GM19463 (cell line): Measurements from ENCODE around the gene OLIG2.

Experiments
- ATAC-seq: cut with Tn5 transposase; IDR thresholded peaks from one replicate; pipeline ENCODE4 v1.9.1; 2021; ENCODE audit warnings: mild to moderate bottlenecking, moderate library complexity; ENCODE audit not compliant: unreplicated experiment

The OLIG2 gene

DNA sequence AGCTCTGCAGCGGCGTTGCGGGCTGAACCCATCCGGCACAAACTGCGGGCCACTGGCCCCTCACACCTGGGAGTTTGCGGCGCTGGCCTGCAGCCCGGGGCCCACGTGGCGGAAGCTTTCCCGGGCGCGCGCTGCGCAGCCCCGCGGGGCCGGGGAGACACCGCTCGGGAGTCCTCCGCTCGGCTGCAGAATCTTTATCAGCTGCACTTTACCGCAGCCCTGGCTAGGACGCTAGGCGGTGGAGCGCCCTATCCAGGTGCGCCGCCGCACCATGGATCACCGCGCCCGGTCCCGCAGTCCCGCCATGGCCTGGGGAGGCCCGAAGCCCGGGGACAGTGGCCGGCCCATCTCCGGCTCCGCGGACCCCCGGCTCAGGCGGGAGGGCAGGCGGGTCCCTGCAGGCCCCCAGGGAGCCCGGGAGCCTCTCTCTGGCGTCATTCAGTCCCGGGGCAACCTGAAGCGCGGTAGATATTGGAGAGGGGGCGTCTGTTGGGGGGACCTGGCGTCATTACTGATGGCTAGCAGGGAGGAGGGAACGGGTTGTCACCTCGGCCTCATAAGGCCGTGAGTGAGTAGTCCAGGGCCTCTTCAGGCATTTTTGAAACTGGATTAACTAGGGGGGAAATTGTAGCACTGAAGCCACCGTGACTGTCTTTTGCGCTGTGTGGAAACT is 5.7 kb upstream of the OLIG2 start:
- no peak for ATAC-seq

DNA sequence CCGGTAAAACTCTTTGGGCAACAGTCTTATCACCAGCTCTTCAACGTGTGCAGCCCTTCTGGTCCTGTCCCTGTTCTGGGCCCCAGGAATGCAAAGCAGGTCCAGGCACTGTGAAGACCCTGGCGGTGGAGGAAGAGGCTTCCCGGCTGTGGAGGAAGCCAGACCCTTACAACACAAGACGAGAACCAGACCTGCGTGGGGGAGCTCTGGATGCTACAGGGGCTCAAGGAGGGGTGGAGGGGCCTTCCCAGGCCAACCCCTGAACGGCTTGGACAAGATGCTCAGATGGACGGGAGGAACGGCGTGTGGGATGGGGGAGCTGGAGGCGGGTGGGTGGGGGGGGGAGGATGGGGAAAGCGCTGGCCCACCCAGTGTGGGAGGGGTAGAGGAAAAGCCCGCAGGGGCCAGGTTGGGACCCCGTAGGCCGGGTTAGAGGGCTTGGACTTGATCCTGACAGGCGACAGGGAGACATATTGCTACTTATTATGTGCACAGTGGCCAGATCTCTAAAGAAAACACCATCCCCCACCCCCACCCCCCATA is 5.1 kb upstream of the OLIG2 start:
- no peak for ATAC-seq

DNA sequence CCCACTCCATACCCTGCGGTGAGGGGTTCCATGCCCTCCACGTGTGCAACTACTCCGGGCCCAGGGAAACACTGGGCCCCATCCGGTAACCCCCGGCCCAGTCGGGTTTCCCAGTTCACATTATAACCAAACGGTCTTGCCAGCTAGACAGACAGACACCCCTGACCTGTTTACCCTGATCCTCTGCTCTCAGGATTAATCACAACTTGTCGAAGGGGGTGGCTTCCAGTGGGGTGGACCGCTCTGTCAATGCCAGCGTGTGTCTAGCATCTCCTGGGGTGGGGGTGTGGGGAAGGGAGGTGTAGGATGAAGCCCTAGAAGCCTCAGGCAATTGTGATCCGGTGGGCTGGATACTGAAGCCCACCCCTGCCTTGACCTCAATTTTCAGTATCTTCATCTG is 4.6 kb upstream of the OLIG2 start:
- ATAC-seq: no peak

DNA sequence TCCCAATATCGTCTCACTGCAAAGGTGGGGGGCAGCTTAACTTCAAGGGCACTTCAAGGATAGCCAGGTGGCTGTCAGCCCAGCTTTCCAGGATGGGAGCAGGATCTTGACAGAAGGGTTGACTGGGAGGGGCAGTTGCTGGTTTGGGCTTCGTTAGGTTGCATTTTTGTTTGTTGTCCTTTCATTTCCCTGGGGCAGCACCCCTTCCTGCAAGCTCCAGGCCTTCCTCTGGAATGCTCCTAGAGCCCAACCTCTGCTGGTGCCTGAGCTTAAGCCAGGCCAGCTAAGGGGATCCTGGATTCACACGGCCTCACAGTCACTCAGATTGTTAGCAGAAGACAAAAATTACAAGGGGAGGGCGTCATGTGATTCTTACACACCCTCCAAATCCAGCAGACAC is 4.1 kb upstream of the OLIG2 start:
- ATAC-seq: no peak

DNA sequence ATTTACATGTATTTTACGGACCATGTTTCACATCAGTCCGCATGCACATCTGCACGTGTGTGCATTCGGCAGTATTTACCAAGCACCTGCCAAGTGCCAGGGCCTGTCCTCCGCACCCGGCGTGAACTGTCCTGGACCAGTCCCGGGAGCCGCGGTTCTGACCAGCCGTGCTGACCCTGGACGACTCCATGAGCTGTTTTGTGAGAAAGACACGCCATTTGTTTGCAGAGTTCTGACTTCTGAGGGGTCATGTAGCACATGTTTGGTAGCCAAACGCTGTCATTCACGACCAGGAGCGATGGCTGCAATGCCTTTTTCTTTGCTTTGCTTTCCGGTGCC is 3.3 kb upstream of the OLIG2 start:
- ATAC-seq: no peak

DNA sequence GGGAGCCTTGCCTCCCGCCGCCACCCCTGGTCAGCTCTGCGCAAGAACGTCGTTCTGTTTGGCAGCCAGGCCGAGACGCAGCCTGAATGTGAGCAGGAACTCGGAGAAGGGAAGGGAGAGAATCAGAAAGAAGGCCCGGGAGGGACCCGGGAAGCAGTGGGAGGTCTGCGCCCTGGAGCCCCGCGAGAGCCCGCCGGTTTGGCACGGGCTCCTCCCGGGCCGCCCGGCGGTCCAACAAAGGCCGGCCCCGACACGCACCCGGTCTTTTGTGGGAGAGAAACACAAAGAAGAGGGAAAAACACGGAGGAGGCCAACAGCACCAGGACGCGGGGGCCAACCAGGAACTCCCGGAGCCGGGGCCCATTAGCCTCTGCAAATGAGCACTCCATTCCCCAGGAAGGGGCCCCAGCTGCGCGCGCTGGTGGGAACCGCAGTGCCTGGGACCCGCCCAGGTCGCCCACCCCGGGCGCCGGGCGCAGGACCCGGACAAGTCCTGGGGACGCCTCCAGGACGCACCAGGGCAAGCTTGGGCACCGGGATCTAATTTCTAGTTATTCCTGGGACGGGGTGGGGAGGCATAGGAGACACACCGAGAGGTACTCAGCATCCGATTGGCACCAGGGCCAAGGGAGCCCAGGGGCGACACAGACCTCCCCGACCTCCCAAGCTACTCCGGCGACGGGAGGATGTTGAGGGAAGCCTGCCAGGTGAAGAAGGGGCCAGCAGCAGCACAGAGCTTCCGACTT is 2.7 kb upstream of the OLIG2 start:
- ATAC-seq: no peak

DNA sequence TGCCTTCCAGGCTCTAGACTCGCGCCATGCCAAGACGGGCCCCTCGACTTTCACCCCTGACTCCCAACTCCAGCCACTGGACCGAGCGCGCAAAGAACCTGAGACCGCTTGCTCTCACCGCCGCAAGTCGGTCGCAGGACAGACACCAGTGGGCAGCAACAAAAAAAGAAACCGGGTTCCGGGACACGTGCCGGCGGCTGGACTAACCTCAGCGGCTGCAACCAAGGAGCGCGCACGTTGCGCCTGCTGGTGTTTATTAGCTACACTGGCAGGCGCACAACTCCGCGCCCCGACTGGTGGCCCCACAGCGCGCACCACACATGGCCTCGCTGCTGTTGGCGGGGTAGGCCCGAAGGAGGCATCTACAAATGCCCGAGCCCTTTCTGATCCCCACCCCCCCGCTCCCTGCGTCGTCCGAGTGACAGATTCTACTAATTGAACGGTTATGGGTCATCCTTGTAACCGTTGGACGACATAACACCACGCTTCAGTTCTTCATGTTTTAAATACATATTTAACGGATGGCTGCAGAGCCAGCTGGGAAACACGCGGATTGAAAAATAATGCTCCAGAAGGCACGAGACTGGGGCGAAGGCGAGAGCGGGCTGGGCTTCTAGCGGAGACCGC is 2.0 kb upstream of the OLIG2 start:
- ATAC-seq: no peak

DNA sequence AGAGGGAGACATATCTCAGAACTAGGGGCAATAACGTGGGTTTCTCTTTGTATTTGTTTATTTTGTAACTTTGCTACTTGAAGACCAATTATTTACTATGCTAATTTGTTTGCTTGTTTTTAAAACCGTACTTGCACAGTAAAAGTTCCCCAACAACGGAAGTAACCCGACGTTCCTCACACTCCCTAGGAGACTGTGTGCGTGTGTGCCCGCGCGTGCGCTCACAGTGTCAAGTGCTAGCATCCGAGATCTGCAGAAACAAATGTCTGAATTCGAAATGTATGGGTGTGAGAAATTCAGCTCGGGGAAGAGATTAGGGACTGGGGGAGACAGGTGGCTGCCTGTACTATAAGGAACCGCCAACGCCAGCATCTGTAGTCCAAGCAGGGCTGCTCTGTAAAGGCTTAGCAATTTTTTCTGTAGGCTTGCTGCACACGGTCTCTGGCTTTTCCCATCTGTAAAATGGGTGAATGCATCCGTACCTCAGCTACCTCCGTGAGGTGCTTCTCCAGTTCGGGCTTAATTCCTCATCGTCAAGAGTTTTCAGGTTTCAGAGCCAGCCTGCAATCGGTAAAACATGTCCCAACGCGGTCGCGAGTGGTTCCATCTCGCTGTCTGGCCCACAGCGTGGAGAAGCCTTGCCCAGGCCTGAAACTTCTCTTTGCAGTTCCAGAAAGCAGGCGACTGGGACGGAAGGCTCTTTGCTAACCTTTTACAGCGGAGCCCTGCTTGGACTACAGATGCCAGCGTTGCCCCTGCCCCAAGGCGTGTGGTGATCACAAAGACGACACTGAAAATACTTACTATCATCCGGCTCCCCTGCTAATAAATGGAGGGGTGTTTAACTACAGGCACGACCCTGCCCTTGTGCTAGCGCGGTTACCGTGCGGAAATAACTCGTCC is 1.3 kb upstream of the OLIG2 start:
- ATAC-seq: no peak

DNA sequence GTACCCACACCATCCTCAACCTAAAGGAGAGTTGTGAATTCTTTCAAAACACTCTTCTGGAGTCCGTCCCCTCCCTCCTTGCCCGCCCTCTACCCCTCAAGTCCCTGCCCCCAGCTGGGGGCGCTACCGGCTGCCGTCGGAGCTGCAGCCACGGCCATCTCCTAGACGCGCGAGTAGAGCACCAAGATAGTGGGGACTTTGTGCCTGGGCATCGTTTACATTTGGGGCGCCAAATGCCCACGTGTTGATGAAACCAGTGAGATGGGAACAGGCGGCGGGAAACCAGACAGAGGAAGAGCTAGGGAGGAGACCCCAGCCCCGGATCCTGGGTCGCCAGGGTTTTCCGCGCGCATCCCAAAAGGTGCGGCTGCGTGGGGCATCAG is 638 bp upstream of the OLIG2 start:
- ATAC-seq: no peak

DNA sequence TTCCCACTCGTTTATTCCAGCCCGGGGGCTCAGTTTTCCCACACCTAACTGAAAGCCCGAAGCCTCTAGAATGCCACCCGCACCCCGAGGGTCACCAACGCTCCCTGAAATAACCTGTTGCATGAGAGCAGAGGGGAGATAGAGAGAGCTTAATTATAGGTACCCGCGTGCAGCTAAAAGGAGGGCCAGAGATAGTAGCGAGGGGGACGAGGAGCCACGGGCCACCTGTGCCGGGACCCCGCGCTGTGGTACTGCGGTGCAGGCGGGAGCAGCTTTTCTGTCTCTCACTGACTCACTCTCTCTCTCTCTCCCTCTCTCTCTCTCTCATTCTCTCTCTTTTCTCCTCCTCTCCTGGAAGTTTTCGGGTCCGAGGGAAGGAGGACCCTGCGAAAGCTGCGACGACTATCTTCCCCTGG is 716 bp downstream of the OLIG2 start:
- no peak for ATAC-seq

DNA sequence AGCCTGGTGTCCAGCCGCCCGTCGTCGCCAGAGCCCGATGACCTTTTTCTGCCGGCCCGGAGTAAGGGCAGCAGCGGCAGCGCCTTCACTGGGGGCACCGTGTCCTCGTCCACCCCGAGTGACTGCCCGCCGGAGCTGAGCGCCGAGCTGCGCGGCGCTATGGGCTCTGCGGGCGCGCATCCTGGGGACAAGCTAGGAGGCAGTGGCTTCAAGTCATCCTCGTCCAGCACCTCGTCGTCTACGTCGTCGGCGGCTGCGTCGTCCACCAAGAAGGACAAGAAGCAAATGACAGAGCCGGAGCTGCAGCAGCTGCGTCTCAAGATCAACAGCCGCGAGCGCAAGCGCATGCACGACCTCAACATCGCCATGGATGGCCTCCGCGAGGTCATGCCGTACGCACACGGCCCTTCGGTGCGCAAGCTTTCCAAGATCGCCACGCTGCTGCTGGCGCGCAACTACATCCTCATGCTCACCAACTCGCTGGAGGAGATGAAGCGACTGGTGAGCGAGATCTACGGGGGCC is 1.2 kb downstream of the OLIG2 start:
- ATAC-seq: no peak

DNA sequence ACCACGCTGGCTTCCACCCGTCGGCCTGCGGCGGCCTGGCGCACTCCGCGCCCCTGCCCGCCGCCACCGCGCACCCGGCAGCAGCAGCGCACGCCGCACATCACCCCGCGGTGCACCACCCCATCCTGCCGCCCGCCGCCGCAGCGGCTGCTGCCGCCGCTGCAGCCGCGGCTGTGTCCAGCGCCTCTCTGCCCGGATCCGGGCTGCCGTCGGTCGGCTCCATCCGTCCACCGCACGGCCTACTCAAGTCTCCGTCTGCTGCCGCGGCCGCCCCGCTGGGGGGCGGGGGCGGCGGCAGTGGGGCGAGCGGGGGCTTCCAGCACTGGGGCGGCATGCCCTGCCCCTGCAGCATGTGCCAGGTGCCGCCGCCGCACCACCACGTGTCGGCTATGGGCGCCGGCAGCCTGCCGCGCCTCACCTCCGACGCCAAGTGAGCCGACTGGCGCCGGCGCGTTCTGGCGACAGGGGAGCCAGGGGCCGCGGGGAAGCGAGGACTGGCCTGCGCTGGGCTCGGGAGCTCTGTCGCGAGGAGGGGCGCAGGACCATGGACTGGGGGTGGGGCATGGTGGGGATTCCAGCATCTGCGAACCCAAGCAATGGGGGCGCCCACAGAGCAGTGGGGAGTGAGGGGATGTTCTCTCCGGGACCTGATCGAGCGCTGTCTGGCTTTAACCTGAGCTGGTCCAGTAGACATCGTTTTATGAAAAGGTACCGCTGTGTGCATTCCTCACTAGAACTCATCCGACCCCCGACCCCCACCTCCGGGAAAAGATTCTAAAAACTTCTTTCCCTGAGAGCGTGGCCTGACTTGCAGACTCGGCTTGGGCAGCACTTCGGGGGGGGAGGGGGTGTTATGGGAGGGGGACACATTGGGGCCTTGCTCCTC is 1.9 kb downstream of the OLIG2 start:
- no peak for ATAC-seq

DNA sequence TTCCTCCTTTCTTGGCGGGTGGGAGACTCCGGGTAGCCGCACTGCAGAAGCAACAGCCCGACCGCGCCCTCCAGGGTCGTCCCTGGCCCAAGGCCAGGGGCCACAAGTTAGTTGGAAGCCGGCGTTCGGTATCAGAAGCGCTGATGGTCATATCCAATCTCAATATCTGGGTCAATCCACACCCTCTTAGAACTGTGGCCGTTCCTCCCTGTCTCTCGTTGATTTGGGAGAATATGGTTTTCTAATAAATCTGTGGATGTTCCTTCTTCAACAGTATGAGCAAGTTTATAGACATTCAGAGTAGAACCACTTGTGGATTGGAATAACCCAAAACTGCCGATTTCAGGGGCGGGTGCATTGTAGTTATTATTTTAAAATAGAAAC is 2.5 kb downstream of the OLIG2 start:
- ATAC-seq: no peak

DNA sequence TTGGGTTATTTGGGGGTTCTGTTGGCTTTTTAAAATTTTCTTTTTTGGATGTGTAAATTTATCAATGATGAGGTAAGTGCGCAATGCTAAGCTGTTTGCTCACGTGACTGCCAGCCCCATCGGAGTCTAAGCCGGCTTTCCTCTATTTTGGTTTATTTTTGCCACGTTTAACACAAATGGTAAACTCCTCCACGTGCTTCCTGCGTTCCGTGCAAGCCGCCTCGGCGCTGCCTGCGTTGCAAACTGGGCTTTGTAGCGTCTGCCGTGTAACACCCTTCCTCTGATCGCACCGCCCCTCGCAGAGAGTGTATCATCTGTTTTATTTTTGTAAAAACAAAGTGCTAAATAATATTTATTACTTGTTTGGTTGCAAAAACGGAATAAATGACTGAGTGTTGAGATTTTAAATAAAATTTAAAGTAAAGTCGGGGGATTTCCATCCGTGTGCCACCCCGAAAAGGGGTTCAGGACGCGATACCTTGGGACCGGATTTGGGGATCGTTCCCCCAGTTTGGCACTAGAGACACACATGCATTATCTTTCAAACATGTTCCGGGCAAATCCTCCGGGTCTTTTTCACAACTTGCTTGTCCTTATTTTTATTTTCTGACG is 3.1 kb downstream of the OLIG2 start:
- no peak for ATAC-seq

DNA sequence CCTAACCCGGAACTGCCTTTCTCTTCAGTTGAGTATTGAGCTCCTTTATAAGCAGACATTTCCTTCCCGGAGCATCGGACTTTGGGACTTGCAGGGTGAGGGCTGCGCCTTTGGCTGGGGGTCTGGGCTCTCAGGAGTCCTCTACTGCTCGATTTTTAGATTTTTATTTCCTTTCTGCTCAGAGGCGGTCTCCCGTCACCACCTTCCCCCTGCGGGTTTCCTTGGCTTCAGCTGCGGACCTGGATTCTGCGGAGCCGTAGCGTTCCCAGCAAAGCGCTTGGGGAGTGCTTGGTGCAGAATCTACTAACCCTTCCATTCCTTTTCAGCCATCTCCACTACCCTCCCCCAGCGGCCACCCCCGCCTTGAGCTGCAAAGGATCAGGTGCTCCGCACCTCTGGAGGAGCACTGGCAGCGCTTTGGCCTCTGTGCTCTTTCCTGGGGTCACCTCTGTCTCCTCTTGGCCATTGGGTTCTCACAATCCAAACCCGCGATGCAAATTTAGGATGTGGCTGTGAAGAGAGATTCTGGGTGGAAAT is 3.7 kb downstream of the OLIG2 start:
- no peak for ATAC-seq

DNA sequence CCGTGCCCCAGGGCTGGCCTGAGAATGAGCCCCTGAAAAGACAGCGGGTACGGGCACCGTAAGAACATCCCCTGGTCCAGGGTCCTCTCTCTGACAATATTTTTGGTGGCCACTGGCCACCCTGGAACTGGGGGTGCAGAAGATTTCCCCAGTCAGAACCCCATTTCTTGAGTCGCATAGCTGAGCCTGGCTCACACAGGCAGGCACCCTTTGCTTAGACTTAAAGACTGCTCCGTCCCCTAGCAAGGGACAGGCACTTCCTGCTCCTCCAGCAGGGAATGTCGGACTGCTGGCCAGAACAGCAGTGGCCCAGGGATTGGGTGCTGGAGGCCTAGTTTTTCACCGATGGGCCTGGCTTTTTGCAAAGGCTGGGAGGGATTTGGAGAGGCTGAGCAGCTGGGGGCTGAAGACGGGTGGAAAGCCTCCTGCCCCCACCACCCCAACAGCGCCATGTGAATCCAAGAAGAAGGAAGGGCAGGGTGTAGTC is 4.3 kb downstream of the OLIG2 start:
- no peak for ATAC-seq

DNA sequence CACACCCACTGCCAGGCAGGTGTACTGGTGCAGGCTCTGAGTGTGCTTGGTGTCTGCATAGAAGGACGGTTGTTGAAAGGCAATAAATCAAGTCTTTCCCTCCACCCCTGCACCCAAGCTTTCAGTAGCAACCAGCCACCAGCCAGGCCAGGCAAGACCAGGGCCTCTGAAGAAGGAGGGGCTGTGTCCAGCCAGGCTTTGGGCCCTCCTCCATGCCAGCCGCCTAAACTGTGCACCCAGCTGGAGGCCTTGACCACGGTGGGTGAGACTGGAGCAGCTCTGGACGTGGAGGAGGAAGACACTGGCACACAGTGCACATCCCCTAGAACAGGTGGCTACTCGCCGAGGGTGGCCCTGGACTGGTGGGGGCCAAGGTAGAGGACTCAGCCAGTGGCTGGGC is 4.9 kb downstream of the OLIG2 start:
- no peak for ATAC-seq

DNA sequence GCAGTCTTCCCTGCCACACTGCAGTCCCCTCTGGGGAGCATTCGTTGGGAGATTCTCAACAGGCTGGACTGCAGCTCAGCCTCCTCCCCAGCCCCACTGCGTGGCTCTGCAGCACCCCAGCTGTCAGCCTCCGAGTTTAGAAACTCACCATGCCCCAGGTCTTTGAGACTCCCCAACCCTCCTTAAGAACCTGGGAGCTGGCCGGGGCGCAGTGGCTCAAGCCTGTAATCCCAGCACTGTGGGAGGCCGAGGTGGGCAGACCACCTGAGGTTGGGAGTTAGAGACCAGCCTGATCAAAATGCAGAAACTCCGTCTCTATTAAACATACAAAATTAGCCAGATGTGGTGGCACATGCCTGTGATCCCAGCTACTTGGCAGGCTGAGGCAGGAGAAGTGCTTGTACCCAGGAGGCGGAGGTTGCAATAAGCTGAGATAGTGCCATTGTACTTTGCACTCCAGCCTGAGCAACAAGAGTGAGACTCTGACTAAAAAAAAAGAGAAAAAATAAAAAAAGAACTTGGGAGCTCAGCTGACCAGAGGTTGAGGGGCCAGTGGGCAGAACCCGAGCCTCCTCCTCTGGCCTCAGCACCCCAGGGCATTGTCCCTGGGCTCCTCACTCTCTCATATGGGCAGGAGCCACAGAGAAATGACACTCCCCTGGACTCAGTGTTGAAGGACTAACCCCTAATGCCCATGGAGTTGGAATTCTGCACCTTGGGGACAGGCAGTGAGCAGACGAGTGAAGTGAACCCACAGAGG is 5.6 kb downstream of the OLIG2 start:
- no peak for ATAC-seq
